GM18502 (cell line): ENCODE measurements around the gene PPP2R3C.
A peak's percentile ranks its signal among the peaks of the same experiment; 100 is the strongest.
"Not testable (repeated sequence)": the region's sequence is repeated elsewhere in the genome, so short reads cannot be mapped to it uniquely, and the experiment has no call there.

ENCODE experiments used
- ATAC-seq: cut with Tn5 transposase; IDR thresholded peaks from one replicate; pipeline ENCODE4 v1.9.1; 2021; ENCODE audit warnings: mild to moderate bottlenecking; ENCODE audit not compliant: unreplicated experiment, poor library complexity

Gene PPP2R3C

GRCh38 chr14:35133542-35134328, 11.9 kb upstream of the PPP2R3C start:
- no peak for ATAC-seq

GRCh38 chr14:35124127-35124526, 2.3 kb upstream of the PPP2R3C start:
- ATAC-seq, result no peak

- no peak for ATAC-seq
Measured at GRCh38 chr14:35123388-35123703, 1.6 kb upstream of the PPP2R3C start.

DNA sequence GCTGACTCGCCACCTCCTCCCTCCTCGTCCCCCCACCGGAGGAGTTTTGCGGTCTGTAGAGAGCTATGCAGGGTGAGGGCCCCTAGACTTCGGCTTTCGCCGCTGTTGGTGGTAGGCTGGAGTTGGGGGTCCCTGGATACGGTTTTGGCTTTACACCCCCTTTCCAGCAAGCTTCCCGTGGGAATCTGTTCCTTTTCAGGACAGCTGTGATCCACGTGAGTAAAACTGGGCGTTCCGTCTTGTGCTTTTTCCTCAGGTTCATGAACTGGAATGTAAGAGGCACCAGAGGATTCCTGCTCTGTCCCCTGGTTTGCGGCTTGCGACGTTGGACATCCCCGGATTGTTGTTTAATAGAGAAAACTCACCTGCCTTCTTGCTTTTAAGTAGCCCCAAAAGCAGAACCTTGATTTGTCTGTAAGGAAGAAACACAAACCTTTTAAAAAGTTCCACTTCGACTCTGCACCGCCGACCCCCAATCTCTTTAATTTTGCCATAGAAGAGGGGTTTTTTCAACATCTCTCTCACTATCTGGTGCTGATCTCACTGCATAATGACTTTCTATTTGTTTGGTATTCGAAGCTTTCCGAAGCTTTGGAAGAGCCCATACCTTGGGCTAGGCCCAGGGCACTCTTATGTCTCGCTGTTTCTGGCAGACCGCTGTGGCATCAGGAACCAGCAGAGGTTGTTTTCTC, 1.1 kb upstream of the PPP2R3C start:
- ATAC-seq, result peak; percentile 37

GRCh38 chr14:35121026-35121886, 534 bp downstream of the PPP2R3C start:
- ATAC-seq, result no peak

GRCh38 chr14:35117112-35117511, 4.7 kb downstream of the PPP2R3C start:
- no peak for ATAC-seq

- no peak for ATAC-seq
Measured at GRCh38 chr14:35116242-35116641, 5.5 kb downstream of the PPP2R3C start.

DNA sequence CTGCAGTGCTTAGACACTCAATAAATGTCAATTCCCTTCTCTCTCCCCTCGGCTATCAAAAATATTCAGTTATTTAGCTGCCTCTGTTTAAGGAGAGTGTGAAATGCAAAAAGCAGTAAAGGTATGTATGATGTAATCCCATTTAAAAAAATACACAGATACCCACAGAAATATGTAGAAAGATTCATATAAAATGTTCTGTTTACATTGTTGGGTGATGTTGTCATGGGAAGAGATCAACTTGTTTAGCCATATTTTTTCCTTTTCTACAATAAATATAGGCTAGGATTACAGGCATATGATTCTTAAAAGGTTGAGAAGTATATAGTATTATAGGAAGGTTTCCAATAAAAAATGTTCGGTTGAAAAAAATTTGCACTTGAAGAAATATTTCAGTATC, 7.8 kb downstream of the PPP2R3C start:
- no peak for ATAC-seq

- no peak for ATAC-seq
Measured at GRCh38 chr14:35113308-35113950, 8.4 kb downstream of the PPP2R3C start.

DNA sequence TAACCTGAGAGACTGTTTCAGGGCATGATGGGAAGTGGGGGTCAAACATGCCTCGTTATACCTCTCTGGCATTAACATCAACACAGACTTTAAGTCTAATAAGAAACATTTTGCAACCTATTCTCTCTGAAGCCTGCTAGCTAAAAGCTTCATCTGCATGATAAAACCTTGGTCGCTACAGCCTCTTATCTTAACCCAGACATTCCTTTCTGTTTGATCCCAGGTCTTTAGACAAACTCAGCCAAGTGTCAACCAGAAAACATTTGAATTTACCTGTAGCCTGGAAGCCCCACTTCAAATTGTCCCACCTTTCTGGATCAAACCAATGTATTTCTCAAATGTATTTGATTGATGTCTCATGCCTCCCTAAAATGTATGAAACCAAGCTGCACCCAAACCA, 9.1 kb downstream of the PPP2R3C start:
- no peak for ATAC-seq

DNA sequence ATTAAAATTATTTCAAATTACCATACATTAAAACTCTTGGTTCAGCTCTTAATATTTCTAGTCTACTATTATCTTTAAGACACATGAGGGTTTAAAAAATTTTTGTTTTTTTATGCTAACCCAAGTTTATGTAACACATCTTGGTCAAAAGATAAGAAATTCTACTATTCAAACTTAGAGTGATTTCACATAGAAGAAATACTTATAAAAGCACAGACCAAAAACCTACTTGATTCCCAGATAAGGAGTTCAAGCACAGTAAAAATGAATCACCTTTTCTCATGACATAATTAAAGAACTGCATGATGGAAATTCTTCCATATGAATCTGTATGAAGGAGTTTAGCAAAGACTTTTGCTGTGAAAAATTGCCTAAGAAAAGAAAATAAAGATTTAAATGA, 13.9 kb downstream of the PPP2R3C start:
- no peak for ATAC-seq

GRCh38 chr14:35094645-35095044, 27.1 kb downstream of the PPP2R3C start:
- ATAC-seq, result not testable (repeated sequence)

DNA sequence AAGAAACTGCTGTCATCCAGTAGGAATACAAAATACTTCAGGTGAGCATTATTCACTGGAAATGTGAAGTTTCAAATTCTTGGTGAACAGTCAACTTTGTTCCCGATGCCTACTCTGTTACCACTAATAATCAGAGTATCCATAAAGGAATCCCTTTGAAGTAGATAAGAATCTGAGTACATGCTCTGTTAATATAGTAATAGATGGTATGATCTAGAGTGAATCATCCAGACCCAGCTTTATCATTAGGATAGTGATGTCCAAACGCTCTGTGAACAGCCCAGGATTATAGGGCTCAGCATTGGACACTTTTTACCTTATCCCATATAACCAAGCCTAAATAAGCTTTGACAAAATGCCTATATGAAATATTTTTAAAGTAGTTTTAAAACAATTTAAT, 33.3 kb downstream of the PPP2R3C start:
- no peak for ATAC-seq

GRCh38 chr14:35085441-35085840, 36.3 kb downstream of the PPP2R3C start:
- ATAC-seq, result no peak

DNA sequence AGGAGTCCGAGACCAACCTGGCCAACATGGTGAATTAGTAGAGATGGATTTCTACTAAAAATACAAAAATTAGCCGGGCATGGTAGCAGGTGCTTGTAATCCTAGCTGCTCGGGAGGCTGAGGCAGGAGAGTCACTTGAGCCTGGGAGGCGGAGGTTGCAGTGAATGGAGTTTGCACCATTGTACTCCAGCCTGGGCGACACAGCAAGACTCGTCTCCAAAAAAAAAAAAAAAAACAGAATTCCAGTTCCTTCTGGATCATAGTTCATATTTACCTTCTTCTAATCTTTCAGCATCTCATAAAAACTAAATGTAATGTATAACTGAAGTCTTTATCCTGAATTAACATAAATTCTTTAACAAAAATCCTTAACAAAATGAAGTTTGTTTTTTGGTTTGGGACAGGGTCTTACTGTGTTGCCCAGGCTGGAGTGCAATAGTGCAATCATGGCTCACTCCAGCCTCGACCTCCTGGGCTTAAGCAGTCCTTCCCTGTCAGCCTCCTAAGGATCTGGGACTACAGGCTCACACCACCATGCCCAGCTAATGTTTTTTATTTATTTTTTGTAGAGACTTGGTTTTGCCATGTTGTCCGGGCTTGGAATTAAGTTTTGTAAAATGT, 38.1 kb downstream of the PPP2R3C start:
- no peak for ATAC-seq

DNA sequence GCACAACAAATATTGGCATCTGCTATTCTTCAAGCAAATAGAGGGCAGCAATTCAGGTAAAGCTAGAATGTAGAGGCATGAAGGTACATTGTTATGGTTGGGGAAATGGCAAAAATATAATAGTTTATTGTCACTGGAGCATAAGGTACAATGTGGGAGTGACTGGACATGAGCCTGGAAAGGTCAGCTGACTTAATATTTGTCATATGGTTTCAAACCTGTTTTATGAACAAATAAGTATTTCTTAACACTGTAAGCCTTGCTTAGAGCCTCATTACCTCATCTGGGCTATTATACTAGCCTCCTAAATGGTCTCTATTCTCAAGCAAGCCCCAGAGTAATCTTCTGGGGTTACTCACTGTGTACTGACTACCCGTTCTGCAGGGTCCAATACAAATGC, 42.0 kb downstream of the PPP2R3C start:
- no peak for ATAC-seq

GRCh38 chr14:35078082-35078481, 43.7 kb downstream of the PPP2R3C start:
- ATAC-seq, result no peak

DNA sequence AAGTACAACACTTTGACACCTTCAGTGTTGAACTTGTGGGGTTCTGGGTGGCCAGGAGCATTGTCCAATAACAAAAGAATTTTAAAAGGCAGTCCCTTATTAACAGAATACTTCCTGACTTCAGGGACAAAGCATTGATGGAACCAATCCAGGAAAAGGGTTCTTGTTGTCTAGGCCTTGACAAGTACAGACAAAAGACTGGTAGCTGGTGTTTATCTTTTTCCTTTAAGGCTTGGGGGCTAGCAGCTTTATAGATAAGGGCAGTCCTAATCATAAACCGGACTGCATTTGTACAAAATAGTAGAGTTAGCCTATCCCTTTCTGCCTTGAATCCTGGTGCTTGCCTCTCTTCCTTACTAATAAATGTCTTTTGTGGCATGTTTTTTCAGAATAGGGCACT, 48.3 kb downstream of the PPP2R3C start:
- no peak for ATAC-seq

DNA sequence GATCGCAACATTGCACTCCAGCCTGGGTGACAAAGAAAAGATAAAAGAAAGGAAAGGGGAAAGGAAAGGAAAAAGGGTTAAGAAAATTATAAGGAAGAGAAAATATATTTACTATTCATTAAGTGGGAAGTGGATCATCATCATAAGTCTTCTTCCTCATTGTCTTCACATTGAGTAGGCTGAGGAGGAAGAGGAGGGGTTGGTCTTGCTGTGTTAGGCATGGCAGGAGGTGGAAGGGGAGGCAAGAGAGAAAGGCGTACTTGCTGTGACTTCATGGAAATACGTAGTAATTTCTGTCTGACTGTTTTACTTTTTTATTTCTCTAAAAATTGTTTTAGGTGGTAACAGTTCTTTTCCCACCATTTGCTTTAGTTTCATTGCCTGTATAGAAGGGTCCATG, 49.6 kb downstream of the PPP2R3C start:
- no peak for ATAC-seq
